ENCODE data around the gene TTC33.

The TTC33 gene

GRCh38 chr5:40615586-40616170, 140.1 kb downstream of the TTC33 start:
- Histone ChIP-seq H3K9ac (ENCODE audit: insufficient read length) (no peak overlapping the region), H3K27ac (no peak overlapping the region), H3K4me3 (no peak overlapping the region), H3K9me3 (ENCODE audit: low read depth, low read length) (no peaks in the 10 kb centered on the region), H3K36me3 (ENCODE audit: insufficient read depth, low read length) (no peaks in the 10 kb centered on the region)
- no peak for DNase-seq (ENCODE audit: low read depth, low spot score)
- TF ChIP-seq EZH2 (IDR thresholded peaks at IDR 0.05), result no peak
- no peak for TF ChIP-seq FOXP2 (optimal IDR thresholded peaks at IDR 0.05; ENCODE audit: control extremely low read depth, extremely low read length, insufficient read depth)
- no peak for TF ChIP-seq POLR2AphosphoS5 (IDR thresholded peaks at IDR 0.05; ENCODE audit: borderline replicate concordance, low read depth, low read length)

- no peak for TF ChIP-seq FOXP2 (optimal IDR thresholded peaks at IDR 0.05; ENCODE audit: control extremely low read depth, extremely low read length, insufficient read depth)
- no peak overlapping the region for H3K27ac ChIP-seq
- no peaks in the 10 kb centered on the region for H3K9me3 ChIP-seq (ENCODE audit: low read depth, low read length)
- H3K36me3 ChIP-seq (ENCODE audit: insufficient read depth, low read length), result no peaks in the 10 kb centered on the region
- no peak overlapping the region for H3K4me3 ChIP-seq
- DNase-seq (ENCODE audit: low read depth, low spot score), result no peak
- H3K9ac ChIP-seq (ENCODE audit: insufficient read length), result no peak overlapping the region
Observed at GRCh38 chr5:40614923-40615585, 140.7 kb downstream of the TTC33 start.

GRCh38 chr5:40614466-40614865, 141.3 kb downstream of the TTC33 start:
- no peaks in the 10 kb centered on the region for H3K36me3 ChIP-seq (ENCODE audit: insufficient read depth, low read length)
- H3K4me3 ChIP-seq, result no peak overlapping the region
- no peak overlapping the region for H3K9ac ChIP-seq (ENCODE audit: insufficient read length)
- DNase-seq (ENCODE audit: low read depth, low spot score), result no peak
- no peak overlapping the region for H3K27ac ChIP-seq
- TF ChIP-seq POLR2AphosphoS5 (IDR thresholded peaks at IDR 0.05; ENCODE audit: borderline replicate concordance, low read depth, low read length), result no peak
- TF ChIP-seq EZH2 (IDR thresholded peaks at IDR 0.05), result no peak
- TF ChIP-seq FOXP2 (optimal IDR thresholded peaks at IDR 0.05; ENCODE audit: control extremely low read depth, extremely low read length, insufficient read depth), result no peak
- no peaks in the 10 kb centered on the region for H3K9me3 ChIP-seq (ENCODE audit: low read depth, low read length)

GRCh38 chr5:40607202-40607601, 148.6 kb downstream of the TTC33 start:
- H3K9ac ChIP-seq (ENCODE audit: insufficient read length), result no peak overlapping the region
- no peak for TF ChIP-seq FOXP2 (optimal IDR thresholded peaks at IDR 0.05; ENCODE audit: control extremely low read depth, extremely low read length, insufficient read depth)
- TF ChIP-seq EZH2 (IDR thresholded peaks at IDR 0.05), result no peak
- no peak for TF ChIP-seq POLR2AphosphoS5 (IDR thresholded peaks at IDR 0.05; ENCODE audit: borderline replicate concordance, low read depth, low read length)

GRCh38 chr5:40606077-40606765, 149.5 kb downstream of the TTC33 start:
- Histone ChIP-seq H3K4me3 (no peak overlapping the region), H3K9me3 (ENCODE audit: low read depth, low read length) (no peaks in the 10 kb centered on the region), H3K9ac (ENCODE audit: insufficient read length) (no peak overlapping the region), H3K36me3 (ENCODE audit: insufficient read depth, low read length) (no peaks in the 10 kb centered on the region), H3K27ac (no peak overlapping the region)
- no peak for TF ChIP-seq FOXP2 (optimal IDR thresholded peaks at IDR 0.05; ENCODE audit: control extremely low read depth, extremely low read length, insufficient read depth)
- TF ChIP-seq POLR2AphosphoS5 (IDR thresholded peaks at IDR 0.05; ENCODE audit: borderline replicate concordance, low read depth, low read length), result no peak
- no peak for TF ChIP-seq EZH2 (IDR thresholded peaks at IDR 0.05)
- DNase-seq (ENCODE audit: low read depth, low spot score), result no peak

More at GRCh38 chr5:40607202-40607601, 148.6 kb downstream of the TTC33 start:
- DNase-seq (ENCODE audit: low read depth, low spot score), result no peak
- H3K4me3 ChIP-seq, result no peak overlapping the region
- no peaks in the 10 kb centered on the region for H3K9me3 ChIP-seq (ENCODE audit: low read depth, low read length)
- no peaks in the 10 kb centered on the region for H3K36me3 ChIP-seq (ENCODE audit: insufficient read depth, low read length)
- no peak overlapping the region for H3K27ac ChIP-seq

GRCh38 chr5:40605295-40605958, 150.3 kb downstream of the TTC33 start:
- H3K4me3 ChIP-seq, result no peak overlapping the region
- no peak for TF ChIP-seq EZH2 (IDR thresholded peaks at IDR 0.05)
- TF ChIP-seq FOXP2 (optimal IDR thresholded peaks at IDR 0.05; ENCODE audit: control extremely low read depth, extremely low read length, insufficient read depth), result no peak
- no peak for TF ChIP-seq POLR2AphosphoS5 (IDR thresholded peaks at IDR 0.05; ENCODE audit: borderline replicate concordance, low read depth, low read length)
- no peaks in the 10 kb centered on the region for H3K36me3 ChIP-seq (ENCODE audit: insufficient read depth, low read length)
- DNase-seq (ENCODE audit: low read depth, low spot score), result no peak
- H3K9ac ChIP-seq (ENCODE audit: insufficient read length), result no peak overlapping the region
- H3K9me3 ChIP-seq (ENCODE audit: low read depth, low read length), result no peaks in the 10 kb centered on the region
- no peak overlapping the region for H3K27ac ChIP-seq

DNA sequence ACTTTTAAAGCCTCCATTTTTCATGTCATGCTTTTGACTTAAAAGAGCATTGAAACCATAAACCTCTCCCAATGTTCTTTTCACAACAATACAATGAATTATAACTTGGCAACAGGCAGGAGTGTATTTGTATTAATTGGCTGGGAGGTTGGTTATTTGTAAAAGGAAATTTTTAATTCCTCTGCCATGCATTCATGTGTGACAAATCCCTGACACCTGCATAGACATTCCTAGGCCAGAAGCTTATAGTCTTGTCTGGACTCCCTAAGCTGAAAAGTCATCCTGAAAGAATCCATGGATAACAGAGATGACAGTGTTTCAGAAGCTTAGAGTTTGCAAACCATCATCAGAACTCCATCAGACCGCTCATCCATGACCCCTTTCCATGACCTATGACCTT, 152.4 kb downstream of the TTC33 start:
- Histone ChIP-seq H3K9ac (ENCODE audit: insufficient read length) (no peak overlapping the region), H3K9me3 (ENCODE audit: low read depth, low read length) (no peaks in the 10 kb centered on the region), H3K27ac (no peak overlapping the region), H3K4me3 (no peak overlapping the region), H3K36me3 (ENCODE audit: insufficient read depth, low read length) (no peaks in the 10 kb centered on the region)
- DNase-seq (ENCODE audit: low read depth, low spot score), result no peak
- TF ChIP-seq FOXP2 (optimal IDR thresholded peaks at IDR 0.05; ENCODE audit: control extremely low read depth, extremely low read length, insufficient read depth) (no peak), POLR2AphosphoS5 (IDR thresholded peaks at IDR 0.05; ENCODE audit: borderline replicate concordance, low read depth, low read length) (no peak), EZH2 (IDR thresholded peaks at IDR 0.05) (no peak)

- no peak for DNase-seq (ENCODE audit: low read depth, low spot score)
- no peaks in the 10 kb centered on the region for H3K9me3 ChIP-seq (ENCODE audit: low read depth, low read length)
Observed at GRCh38 chr5:40601198-40601868, 154.4 kb downstream of the TTC33 start.

More at GRCh38 chr5:40601198-40601868, 154.4 kb downstream of the TTC33 start:
- TF ChIP-seq FOXP2 (optimal IDR thresholded peaks at IDR 0.05; ENCODE audit: control extremely low read depth, extremely low read length, insufficient read depth), result no peak
- TF ChIP-seq POLR2AphosphoS5 (IDR thresholded peaks at IDR 0.05; ENCODE audit: borderline replicate concordance, low read depth, low read length), result no peak
- TF ChIP-seq EZH2 (IDR thresholded peaks at IDR 0.05), result no peak
- Histone ChIP-seq H3K4me3 (no peak overlapping the region), H3K9ac (ENCODE audit: insufficient read length) (no peak overlapping the region), H3K27ac (no peak overlapping the region), H3K36me3 (ENCODE audit: insufficient read depth, low read length) (no peaks in the 10 kb centered on the region)

Data from SK-N-MC (cell line).